Stimulated activated CD8-positive, alpha-beta memory T cell treated with anti-CD3 and anti-CD28 coated beads, Interleukin-12 subunit alpha, Interleukin-12 subunit beta, amount 100 ng/mL, for 24 hours (primary cell): ENCODE results near the gene CACNA1C.

Experiments
- DNase-seq: peaks from one replicate; pipeline ENCODE4 v3.0.0-alpha.2; 2020; ENCODE audit errors: extremely low read depth

The CACNA1C gene

DNA sequence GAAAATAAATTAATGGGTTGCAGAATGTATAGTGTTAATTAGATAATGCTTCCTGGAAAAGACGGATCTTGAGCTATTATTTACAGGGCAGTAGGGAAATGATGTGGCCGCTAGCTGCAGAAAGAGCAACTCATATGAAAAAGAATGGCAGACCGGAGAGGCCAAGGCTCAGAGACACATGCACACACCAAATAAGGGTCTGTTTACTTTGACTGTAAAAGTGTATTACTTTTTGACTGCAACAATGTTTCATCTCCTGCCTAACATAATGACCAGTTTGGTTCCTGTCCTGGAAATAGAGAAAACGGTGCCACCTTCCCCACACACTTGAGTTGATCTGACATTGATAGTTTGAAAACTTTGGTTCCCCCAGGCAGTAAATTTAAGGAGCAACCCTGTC lies 290.9 kb downstream of the CACNA1C start:
- DNase-seq = no peak

DNA sequence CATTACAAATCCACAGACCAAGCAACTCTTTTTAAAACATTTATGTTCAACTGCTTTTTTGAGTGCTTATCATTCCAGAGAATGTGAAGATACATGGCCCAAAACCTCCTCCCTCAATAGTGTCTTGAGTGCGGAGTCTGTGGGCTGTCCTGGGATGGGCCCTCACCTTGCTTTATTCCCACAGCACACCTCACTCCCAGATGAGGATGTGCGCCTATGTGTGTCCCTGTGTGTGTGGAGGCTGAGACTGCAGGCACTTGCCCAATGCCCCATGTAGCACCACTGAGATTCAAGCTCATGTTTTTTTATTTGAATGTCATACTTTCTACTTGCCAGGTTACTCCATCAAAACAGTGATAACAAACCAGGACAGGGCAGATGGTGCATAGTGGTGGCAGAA lies 291.7 kb downstream of the CACNA1C start:
- no peak for DNase-seq

DNA sequence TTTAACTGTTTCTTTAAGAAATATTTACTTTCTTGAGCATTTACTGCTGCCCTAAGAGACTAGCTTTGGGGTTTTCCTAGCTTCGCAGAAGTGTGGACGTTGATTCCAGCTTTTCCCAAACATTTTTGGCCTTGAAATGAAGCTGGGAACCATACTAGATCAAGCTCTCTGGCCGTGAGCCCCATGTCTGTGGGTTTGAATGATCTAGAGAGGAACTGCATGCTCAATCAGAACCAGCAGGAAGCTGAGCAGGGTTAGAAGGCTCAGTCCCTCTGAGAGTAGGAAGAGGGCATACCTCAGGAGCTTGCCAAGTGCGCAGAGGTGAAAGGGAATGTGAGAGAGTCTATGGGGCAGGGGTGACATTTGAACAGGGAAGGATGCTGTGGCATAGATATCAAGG lies 292.1 kb downstream of the CACNA1C start:
- DNase-seq = no peak

DNA sequence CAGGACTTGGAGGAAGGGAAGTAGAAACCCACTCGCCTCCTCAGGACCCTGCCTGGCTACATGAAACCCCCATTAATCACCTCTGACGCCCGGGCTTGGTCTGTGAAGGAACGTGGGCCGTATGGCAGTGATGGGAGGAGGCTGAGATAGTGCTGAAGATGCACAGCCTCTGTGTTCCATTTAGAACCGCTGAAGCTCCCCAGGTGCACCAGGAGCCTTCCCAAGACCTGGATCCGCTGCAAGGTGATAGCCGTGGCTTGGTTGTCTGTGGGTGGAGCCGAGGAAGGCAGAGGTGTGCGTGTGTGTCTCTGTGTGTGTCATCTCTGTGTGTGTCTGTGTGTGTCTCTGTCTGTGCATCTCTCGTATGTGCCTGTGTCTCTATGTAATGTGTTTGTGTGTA lies 293.1 kb downstream of the CACNA1C start:
- DNase-seq = no peak

DNA sequence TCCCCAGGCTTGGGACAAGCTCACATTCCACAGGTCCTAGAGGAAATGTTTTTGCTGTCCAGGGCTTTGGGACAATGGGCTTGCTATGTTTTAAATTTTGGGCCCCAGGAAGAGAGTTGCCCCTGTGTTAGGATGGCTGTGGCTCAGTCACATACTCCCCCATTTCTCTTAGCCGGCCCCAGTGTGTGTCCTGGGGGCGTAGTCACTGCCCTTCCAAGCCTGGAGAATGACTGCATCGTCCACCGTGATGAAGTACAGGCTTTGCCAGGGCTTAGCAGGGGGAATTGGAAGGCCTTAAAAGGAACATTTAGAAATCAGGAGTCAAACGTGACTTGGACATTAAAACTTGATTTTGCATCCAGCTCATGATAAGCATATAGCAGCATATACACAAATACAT lies 293.6 kb downstream of the CACNA1C start:
- no peak for DNase-seq

DNA sequence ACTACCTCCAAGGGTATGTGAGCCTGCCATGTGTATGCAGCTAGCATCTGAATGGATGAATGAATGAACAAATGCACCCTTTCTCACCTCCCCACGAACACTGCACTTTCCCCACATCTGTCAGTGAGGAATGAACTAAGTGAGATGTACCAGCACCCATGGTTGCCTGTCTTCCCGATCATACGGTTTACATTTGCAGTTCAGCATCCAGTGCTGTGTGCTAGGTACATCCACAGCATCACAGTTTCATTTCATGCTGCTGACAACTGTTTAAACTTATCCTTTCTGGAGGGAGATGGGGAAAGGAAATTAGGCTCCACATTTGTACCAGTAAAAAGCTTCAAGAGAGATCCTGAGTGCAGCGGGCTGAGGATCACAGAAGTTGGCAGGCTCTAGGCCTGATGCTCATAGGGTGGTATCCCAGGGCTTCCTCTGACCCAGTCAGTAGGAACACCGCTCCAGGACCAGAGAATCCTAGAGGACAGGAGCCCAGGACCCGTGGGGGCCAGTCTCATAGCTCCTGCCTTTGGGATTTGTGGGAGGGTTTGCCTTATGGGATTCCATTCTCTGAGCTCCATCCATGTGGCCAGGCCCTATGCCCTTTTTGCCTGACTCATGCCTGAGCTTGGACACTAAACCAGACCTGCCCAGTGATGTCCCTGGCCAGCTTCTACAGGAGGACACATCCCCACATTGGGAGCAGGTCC lies 294.5 kb downstream of the CACNA1C start:
- no peak for DNase-seq

DNA sequence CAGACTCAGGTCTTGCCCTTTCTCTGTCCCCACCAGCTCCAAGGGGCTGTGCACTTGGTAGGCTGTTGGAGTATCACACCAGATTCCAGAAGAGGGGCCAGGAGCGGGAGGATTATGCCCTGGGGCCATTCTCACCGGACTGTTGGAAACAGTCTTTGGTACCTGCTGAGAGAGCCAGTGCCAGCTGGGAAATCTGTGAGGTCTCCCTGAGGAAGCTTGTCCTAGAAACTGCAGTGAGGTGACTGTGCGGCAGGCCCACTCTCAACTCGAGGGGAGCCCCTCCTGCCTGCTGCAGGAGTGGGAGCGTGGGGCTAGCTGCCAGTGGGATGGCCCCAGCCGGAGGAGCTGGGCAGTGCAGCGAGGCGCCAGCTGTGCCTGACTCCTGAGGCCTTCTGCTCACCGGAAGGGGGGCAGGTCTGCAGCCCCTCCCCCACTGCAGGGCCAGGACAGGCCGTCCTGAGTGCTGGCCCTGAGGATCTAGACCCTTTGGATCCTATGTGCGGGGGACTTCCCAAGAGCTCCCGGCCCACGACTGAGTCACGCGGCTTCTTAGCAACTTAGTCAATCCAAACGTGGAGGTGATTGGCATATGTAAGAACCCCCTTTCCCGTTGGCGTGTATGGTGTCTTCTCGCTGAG lies 295.2 kb downstream of the CACNA1C start:
- no peak for DNase-seq

DNA sequence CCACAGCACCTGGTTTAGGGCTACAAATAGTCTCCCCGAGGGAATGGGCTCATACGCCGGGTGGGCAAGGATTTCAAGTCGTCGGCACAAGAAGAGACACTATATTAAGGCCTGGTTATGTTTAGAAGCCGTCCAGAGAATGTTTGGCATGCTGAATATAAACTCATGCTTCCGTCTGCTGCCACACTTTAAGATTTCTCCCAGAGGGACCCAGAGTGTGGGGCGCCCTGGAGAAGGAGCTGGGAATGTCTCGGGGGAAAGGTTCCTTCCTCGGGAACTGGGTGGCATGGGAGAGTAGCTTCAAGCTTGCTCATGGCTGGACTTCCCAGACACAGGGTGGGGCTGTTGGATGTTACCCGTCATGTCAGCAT lies 295.7 kb downstream of the CACNA1C start:
- DNase-seq = no peak

DNA sequence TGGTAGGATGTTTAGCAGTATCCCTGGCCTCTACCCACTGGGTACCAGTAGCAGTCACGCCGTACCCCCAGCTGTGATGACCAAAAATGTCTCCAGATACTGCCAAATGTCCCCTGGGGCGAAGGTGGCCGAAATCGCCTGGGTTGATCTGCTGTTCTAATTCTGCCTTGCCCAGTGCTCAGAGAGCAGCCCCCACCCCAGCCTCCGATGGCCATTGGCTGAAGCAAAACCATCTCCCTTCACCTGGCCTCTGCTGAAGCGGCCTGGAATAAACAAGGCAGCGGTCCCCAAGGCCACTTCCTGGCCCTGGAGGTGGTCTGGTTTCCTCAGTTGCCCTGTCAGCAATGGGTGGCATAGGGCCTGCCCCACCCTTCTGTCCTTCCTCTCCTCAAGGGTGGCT lies 298.4 kb downstream of the CACNA1C start:
- no peak for DNase-seq

DNA sequence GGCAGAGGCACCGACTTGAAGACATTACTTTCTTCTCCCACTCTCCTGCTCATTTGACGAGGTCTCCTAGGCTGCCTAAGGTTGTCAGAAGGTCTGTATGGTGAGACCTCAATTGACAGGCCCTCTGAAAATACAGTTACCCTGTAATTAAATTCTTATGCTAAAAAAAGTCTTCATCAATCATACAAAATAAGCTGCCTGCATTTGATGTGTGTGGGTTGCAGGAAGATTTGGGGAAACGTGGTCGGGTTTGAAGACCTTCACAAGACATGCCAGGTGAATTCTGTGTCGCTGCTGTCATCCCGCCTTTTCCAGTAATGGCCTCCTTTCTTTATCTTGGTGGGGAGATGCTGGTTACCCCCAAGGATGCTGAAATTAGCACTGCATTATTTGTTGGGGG lies 299.4 kb downstream of the CACNA1C start:
- no peak for DNase-seq

DNA sequence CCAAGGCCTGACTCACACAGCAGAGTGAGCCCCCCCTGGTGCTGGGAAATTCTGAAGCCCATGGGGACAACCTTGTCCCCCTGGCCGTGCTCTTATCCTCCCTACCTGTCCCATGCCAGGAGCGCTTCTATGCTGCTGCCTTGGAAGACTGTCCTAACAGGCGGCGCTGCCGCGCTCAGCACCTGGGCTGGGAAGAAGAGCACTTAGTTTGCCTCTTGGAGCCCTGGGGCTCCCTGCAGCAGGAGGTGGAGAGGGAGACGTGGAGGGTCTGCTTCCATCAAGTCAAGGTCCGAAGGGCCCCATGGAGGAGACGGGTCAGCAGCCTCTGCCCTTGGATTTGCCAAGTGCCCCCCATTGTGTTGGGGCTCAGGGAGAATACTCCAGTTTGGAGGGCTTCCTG lies 300.5 kb downstream of the CACNA1C start:
- no peak for DNase-seq

DNA sequence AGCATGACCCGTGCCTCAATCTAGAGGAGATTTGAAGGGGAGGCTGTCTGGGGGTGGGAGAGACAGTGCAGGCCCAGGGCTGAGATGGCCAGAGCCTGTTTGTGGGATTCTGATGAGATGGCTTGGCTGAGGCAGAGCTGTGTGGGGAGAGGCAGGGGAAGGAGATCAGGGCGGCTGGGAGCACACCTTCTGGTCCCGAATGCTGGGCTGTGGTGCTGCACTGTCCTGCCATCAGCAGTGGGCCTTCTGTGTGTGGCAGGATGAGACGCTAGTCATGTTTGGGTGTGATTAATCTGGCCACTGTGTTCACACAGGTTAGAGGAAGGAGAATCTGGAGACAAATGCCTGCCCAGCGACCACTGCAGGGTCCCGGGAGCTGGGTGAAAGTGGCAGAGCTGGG lies 300.9 kb downstream of the CACNA1C start:
- DNase-seq = no peak

DNA sequence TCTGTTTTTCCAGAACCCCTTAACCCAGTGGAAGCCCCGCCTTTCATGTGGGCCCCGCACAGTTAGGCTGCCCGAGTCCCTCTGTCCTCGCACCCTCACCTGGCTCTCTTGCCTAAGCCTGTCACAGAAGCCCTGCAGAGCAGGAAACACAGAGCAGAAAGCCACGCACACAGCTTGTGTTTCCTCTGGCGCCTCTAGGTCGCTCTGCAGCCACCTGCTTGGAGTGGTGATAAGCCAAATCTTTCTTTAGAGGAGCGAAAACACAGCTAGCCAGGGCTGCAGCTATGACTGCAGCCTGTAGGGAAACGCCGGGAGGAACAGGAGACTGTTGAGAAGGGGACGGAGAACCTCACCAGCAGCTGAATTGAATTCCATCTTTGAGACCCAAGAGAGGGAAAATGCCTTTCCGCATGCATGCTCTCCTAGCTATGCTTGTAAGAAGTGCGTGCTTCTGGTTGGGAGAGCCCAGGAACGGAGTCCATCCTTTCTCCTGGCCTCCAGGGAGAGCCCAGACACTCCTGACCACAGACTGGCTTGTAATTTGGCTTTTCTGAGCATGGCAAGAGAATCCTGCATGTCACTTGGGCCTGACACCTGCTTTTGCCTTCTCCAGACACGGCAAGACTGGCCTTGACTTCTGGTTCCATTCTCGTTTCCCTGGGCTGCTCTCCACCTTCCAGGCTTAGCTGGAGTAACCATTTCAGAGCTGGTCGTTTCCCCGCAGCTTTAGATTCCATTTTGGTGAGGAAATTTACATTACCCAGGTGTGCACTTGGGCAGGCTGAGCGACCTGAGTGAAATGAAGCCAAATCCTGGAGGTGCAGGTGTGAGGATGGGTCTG lies 301.6 kb downstream of the CACNA1C start:
- DNase-seq = no peak

DNA sequence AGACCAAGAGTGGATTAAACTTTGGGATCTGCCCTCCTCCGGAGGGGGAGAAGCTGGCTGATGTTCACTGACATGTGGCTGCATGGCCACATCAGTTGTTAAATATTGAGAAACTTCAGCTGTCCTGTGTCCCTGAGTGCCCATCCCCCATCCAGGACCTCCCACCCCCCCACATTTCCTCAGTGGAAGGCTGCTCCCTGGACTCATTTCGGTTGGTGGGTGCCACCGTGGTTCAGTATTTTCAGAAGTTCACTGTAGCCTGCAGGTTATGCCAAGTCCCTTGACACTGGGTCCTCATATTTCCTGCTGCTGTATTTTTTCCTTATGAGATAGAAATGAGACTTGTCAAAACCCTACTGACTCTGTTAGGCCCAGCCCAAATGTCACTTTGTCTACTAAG lies 302.4 kb downstream of the CACNA1C start:
- DNase-seq = no peak

DNA sequence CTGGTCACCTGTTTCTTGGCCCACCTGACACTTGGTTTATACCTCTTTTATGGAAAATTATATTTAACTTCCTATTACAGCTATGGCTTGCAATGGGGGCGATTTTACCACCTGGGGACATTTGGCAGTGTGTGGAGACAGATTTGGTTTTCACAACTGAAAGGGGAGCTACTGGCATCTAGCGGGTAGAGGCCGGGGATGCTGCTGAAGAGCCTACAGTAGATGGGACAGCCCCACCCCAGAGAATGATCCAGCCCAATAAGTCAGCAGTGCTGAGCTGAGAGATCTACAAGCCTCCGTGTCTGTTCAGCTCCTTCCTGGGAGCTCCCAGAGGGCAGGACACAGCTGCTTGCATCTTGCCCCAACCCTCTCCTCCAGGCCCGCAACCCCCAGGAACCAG lies 302.8 kb downstream of the CACNA1C start:
- no peak for DNase-seq

DNA sequence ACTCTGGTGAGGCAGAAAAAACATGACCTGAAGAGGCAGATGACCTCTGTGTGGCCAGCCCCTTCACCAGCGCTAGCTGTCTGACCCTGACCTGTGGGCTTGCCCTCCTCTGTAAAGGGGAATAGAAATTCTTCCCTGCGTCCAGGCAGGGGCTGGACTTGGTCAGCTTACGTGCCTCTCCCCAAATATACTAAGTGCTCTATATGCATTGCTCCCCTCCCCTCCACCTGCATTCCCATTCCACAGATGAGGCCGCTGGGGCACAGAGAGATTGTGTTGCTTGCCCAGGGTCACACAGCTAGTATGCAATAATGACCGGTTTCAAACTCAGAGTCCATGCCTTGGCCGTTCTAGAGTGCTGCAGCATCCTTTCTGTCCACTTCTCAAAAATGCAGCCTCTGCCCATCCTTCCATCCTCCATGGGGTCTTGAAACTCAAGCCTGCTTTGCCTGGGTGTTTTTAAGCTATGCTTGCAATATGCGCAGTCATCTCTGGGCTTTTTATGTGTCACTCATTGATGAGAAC lies 303.9 kb downstream of the CACNA1C start:
- DNase-seq = no peak

DNA sequence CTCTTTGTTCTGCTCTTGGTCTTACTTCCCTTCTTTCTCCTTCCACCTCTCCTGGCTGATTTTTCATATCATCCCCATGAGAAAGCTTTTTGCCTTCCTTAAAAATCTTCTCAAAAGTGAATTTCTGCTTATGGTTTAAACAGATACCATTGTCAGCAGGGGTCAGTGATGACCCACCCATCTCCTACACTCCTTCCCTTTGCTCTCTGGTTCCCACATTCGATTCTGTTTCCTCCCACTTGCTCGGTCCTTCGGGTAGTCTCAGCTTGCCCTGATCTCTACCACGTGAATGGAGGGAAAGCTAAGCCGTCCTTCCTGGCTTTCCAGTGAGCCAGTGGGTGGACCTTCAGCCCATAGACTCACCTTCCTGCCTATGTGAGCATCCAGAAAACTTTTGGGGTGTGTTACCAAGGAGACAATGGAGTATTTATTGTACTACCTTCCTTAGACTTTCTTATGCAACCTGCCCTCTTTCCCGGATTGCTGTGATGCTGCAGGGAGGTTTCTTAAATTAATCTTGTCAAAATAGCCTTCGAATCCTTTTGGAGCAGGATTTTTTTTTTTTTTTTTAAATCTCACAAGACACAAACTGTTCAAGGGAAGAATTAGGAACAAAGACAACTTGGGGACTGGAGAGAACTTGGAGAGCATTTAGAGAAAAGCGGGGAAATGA lies 306.3 kb downstream of the CACNA1C start:
- DNase-seq = no peak

DNA sequence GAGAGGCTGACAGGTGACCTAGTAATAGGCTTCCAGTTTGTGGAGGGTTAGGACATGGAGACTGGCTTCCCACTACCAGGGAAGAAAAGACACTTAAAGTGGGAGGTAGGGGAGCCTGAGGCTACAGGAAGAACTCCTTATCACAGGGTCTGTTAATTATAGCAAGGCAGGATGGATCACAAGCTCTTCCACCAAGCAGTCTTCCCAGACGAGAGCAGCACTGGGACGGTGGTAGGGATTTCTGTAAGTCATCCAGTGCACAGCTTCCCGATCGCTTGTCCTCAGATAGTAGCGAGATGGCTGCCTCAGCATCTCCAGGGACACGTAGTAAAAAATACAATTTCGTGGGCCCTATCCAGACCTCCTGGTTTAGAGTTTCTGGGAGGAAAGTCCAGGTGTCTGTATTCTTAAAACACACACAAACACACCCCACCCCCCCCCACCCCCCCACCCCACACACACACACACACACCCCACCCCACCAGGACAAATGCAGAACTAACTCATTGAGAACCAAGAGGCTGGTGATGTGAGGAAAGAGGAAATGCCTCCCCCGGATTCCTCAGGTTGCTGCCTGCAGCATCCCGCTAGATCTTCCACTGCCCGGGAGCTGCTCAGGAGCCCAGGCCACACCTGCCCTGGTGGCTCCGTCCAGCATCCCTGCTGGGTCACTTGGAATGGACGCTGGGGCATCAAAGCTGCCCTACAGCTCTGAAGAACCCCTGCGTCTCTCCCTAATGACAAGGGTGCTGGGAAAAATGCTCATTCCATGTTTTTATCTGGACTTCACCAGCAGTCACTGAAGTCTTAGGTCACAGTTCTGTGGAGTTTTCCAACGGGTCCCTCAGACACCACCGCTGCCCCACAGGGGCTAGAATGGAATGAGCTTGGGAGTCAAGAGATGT lies 307.2 kb downstream of the CACNA1C start:
- DNase-seq = no peak

DNA sequence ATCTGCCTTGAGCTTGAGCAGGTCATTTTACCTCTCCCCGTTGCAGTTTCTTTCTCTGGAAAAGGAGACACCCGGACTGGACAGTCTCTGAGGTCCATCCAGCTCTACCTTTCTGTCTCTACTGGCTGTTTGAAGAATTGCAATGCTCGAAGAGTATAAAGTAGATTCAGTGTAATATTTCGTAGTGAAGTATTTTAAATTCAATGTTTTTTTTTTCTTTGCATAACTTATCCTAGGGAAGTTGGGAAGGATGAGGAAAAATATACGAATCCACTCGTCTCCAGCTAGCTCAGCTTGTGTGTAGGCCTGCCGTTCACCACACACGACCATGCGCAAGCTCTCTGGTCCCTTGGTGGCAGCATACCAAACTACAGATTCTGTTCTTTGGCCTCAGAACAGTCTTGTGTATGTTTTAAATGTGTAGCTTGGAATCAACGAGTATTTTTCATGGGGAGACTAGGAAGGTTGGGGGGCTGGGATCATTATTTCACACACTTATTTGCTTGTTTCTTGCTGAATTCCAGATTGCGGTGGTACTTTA lies 307.9 kb downstream of the CACNA1C start:
- DNase-seq = no peak

DNA sequence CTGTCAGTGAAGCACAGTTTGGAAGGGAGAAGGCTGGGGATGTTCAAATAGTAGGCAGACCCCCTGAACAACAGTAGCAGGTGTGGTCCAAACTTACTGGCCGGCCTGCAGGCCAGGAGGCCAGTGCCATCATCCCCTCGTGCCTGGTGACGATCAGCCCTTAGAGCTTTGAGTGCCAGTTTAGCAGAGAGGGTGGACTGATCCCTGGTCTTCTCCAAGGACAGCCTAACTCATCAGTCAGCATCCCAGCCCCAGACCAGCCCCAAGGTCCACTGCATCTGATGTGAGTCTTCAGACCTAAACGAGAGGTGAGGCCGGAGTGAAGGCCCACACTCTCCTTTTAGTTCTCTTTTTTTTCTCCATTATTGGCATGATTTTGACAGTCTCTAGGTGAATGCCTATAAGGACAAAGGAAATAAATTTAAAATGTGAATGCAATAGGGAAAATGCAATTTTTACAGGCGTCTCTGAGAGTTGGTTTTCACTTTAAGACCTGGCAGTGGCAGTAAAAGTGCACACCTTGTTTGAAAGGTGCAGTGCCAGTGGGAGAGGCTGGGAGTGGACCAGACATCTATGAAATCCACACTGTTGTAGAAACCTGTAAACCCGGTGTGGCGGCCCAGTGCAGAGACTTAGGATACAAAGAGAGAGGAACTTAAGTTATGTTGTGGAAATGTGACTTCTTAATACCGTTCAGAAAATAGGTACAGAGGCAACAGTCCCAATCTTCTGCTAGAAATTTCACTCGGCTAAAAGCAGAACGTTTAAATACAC lies 311.2 kb downstream of the CACNA1C start:
- DNase-seq = no peak
